Stimulated activated CD4-positive, alpha-beta T cell treated with anti-CD3 and anti-CD28 coated beads, Interleukin-12 subunit alpha, Interleukin-12 subunit beta, amount 100 ng/mL, for 4 hours (primary cell): Measurements from ENCODE around the gene FSIP1.

Experiments used
- DNase-seq: peaks from one replicate; pipeline ENCODE4 v3.0.0-alpha.2; 2020

The FSIP1 gene

DNA sequence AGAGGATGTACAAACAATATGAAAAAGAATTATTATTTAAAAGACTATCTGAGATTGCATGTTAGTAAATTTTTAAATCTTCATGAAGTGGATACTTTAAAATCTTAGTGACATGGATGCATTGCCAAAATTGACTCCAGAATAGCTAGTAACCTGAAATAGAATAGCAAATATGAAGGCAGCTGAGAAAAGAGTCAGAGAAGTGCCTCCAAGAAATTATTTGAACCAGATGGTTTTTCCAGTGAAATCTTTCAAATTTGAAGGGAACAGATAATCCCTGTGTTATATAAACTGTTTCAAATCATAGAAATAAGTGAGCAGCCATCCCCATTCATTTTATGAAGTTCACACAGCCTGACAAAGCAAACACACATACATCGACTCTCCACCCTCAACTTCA lies 29.6 kb downstream of the FSIP1 start:
- no peak for DNase-seq

DNA sequence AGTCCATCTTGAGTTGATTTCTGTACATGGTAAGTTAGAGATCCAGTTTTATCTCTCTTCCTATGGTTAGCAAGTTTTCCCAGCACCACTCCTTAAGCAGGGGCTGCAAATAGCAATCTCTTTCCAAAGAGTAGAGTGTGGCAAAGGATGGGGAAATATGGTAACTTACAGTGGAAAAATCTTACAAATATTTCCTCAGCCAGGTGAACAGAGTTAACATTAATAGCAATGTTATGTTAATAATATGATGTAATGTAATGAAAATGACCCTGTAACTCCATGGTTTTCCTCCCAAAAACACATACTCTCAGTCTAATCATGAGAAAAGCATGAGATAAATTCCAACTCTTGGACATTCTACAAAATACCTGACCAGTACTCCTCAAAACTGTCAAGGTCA lies 30.4 kb downstream of the FSIP1 start:
- DNase-seq: no peak

- DNase-seq: no peak
Measured at GRCh38 chr15:39748276-39748675, 34.4 kb downstream of the FSIP1 start.

DNA sequence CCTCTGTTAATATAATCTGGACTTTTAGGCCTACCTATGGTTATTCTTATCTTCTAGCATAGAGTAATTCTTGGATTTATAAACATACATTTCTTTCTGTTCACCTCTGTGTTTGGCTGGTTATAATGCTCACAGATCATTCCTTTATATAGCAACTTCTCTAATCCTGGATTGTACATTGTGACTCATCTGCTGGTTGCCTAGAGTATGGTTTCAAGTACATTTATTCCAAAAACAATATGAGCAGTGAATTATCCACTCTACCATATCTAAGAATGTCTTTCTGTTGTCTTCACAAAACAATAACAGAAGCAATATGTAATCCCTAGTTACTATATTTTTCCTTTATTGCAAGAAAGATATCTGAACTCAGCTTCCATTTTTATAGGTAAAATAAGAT lies 35.3 kb downstream of the FSIP1 start:
- no peak for DNase-seq

GRCh38 chr15:39746714-39747276 lies 35.8 kb downstream of the FSIP1 start:
- DNase-seq: no peak

DNA sequence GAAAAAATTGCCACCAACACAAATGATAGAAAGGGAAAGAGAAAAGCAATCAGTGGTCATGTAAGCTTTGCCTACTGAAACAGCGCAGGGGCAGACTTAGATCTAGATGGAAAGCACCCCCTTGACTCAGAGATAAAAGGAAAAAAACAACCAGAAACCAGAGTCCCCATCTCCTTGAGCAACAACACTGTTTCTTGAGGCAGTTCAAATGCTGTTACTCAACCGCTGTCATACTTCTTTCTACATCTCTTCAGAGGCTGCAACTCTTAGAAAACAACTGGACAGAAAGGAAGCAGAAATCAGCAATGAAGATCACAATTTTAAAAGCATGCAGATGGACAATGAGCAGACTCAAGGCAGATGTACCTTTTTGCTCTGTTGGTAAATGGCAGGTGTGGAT lies 36.5 kb downstream of the FSIP1 start:
- no peak for DNase-seq

DNA sequence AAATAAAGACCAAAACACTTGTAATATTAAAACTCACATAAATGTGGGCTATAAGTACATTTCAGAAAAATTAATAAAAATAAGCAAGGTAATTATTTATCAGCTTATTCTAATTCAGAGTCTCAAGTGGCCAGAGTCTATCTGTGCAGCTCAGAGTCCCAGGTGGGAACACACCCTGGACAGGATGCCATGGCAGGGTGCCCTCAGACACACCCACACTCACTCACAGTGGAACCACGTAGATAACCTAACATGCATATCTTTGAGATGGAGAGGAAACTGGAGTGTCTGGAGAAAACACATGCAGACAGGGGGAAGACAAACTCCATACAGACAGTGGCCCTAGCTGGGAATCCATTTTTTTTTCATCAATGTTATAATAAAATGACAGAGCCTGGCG lies 37.2 kb downstream of the FSIP1 start:
- DNase-seq: no peak

- DNase-seq: no peak
Measured at GRCh38 chr15:39744334-39745103, 38.1 kb downstream of the FSIP1 start.

- DNase-seq: no peak
Measured at GRCh38 chr15:39743611-39744010, 39.0 kb downstream of the FSIP1 start.

DNA sequence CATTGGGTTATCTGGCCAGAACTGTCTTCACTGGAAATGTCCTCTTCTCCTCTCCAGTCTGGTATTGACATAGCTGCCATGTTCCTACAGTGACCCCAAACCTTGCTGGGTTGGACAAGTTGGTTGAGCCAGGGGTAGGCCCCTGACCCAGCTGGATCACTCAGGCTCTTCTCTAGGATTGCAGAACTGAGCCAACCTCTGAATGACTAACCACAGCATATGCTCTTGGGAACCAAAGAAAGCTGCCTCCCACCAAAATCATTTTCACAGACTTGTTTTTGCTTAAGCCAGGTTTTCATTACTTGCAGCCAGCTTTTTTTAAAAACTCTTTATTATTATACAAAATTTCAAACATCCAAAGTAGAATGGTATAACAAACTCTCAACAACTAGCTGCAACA lies 41.4 kb downstream of the FSIP1 start:
- DNase-seq: no peak

GRCh38 chr15:39738998-39739397 lies 43.6 kb downstream of the FSIP1 start:
- DNase-seq: no peak

DNA sequence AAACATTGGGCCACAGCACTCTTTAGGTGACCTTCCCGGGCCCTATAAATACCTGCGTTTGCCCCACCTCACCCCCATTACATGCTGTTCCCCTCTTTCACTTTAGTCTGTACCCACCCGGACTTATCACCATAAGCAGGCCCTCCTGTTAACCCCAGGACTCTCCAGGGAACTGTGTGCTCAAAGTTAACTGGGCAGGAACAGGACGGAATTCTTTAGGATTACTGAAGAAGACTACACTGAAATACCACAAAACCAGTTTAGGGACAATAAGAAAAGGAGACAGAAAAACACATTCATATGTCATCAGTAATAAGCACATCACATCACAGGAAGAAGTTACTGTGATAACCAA lies 45.5 kb downstream of the FSIP1 start:
- no peak for DNase-seq

DNA sequence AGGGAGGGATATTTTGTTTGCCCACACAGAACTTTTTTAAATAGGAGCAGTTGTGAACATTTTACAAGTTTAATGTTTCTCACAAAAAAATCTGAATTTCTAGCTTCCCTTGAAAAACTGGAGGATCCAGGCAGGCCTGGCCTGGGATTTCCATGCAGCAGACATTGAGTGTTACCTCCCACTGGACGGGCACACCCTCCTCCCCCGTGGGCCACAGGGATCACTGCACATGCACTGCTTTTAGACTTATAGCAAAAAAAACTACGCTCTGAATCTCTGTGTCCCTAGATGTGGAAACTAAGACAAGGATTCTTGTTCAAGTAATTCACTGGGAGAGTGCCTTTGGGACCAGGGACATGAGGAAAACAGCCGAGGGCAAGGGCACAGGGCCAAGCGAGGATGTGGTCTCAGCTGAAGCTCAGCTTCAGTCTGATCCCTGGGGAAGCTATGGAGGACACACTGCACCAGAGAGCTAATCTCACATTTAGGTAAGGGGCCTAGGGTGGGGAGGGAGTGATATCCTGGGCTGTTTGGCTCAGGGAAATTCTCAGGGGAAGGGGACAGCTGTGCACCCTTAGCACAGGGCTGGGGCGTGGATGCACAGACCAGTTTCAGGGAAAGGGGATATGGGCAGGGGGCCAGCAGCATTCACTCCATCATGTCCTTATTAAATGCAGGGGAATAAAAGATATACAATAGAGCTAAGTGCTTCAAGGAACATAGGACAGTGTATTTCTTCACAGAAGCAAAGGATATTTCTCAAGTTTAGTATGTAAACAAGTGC lies 46.0 kb downstream of the FSIP1 start:
- DNase-seq: no peak

- DNase-seq: no peak
Measured at GRCh38 chr15:39735120-39735717, 47.4 kb downstream of the FSIP1 start.

GRCh38 chr15:39731266-39731665 lies 51.4 kb downstream of the FSIP1 start:
- DNase-seq: no peak

DNA sequence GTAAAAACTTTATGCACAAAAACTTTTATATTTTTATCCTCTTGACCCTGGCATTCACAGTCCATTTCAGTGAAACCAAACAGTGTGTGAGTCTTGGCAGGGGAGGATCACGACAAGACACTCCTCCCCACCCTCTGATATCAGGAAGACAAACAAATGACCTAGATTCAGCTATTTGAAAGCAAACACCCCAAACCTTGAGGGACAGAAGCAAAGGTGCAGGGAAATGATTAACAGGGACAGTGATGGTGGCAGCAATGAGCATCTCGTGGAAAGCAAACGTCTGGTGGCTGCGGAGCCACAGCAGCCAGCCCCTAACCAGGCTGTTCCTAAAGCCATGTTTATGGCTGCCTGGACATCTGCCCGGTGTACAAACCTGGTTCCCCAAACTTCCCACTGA lies 52.1 kb downstream of the FSIP1 start:
- no peak for DNase-seq

GRCh38 chr15:39729500-39729899 lies 53.1 kb downstream of the FSIP1 start:
- DNase-seq: no peak

DNA sequence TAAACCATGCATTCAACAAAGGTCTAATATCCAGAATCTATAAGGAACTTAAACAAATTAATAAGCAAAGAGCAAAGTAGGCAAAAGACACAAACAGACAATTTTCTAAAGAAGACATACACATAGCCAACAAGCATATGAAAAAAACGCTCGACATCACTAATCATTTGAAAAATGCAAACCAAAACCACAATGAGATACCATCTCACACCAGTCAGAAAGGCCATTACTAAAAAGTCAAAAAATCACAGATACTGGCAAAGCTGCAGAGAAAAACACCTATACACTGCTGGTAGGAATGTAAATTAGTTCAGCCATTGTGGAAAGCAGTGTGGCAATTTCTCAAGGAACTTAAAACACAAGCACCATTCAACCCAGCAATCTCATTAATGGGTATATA lies 53.8 kb downstream of the FSIP1 start:
- no peak for DNase-seq

- no peak for DNase-seq
Measured at GRCh38 chr15:39721893-39722292, 60.7 kb downstream of the FSIP1 start.

GRCh38 chr15:39720621-39721611 lies 61.7 kb downstream of the FSIP1 start:
- DNase-seq: no peak

DNA sequence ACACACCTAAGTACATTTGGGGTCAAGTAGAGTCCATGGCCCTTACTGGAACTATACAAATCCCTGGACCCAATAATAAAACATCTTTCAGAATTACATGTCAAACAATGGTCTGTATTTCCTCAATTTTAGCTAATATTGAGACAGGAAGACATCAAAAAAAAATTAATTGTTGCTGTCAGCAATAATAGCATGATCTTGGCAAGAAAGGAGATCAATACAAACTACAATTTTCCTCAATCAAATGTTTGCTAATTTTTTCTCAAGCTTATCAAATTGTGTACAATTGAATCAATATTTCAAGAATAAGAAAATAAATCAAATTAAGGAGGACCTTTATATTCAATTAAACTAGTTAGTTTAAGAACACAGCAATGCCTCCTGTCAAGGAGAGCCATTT lies 62.6 kb downstream of the FSIP1 start:
- DNase-seq: no peak

GRCh38 chr15:39719109-39719508 lies 63.5 kb downstream of the FSIP1 start:
- no peak for DNase-seq

- no peak for DNase-seq
Measured at GRCh38 chr15:39717134-39717533, 65.5 kb downstream of the FSIP1 start.
